ENCODE results near the gene PLBD2.

The PLBD2 gene

DNA sequence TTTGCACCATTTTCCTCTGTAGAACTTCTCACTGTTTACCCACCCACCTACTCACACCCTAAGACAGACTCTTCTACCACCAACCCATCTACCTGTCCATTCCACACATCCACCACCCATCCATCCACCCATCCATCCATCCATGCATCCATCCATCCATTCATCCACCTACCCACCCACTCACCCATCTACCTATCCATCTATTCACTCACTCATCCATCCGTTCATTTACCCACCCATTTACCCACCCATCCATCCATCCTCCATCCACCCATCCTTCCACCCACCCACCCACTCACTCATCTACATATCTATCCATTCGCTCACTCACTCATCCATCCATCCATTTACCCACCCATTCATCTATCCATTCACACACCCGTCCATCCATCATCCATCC, 15.1 kb downstream of the PLBD2 start:
- no peaks in the 10 kb centered on the region; the same call in 1 of the 2 replicates for H3K36me3 ChIP-seq (ENCODE audit: control insufficient read depth, insufficient read depth, low read length)
- no peaks in the 10 kb centered on the region for H3K27me3 ChIP-seq (ENCODE audit: control insufficient read depth, insufficient read depth, low read length)
- H3K4me3 ChIP-seq (ENCODE audit: low read depth, low read length), result no peak overlapping the region
- no peaks in the 10 kb centered on the region for H3K9me3 ChIP-seq (ENCODE audit: control insufficient read depth, insufficient read depth, low read depth, low read length)
- no peaks in the 10 kb centered on the region for H3K4me1 ChIP-seq (ENCODE audit: control insufficient read depth, insufficient read depth, low read length)
- no peak overlapping the region for H3K9ac ChIP-seq (ENCODE audit: low read length)
- no peak overlapping the region for H3K27ac ChIP-seq (ENCODE audit: low read depth, low read length)

GRCh38 chr12:113373969-113374368, 15.6 kb downstream of the PLBD2 start:
- no peaks in the 10 kb centered on the region for H3K9me3 ChIP-seq (ENCODE audit: control insufficient read depth, insufficient read depth, low read depth, low read length)
- no peaks in the 10 kb centered on the region for H3K4me1 ChIP-seq (ENCODE audit: control insufficient read depth, insufficient read depth, low read length)
- no peaks in the 10 kb centered on the region for H3K27me3 ChIP-seq (ENCODE audit: control insufficient read depth, insufficient read depth, low read length)
- no peak overlapping the region for H3K4me3 ChIP-seq (ENCODE audit: low read depth, low read length)
- H3K27ac ChIP-seq (ENCODE audit: low read depth, low read length), result no peak overlapping the region
- H3K9ac ChIP-seq (ENCODE audit: low read length), result no peak overlapping the region
- no peaks in the 10 kb centered on the region; the same call in 1 of the 2 replicates for H3K36me3 ChIP-seq (ENCODE audit: control insufficient read depth, insufficient read depth, low read length)

GRCh38 chr12:113374823-113375428, 16.5 kb downstream of the PLBD2 start:
- Histone ChIP-seq H3K9me3 (ENCODE audit: control insufficient read depth, insufficient read depth, low read depth, low read length) (no peaks in the 10 kb centered on the region), H3K4me1 (ENCODE audit: control insufficient read depth, insufficient read depth, low read length) (no peaks in the 10 kb centered on the region), H3K9ac (ENCODE audit: low read length) (no peak overlapping the region), H3K27me3 (ENCODE audit: control insufficient read depth, insufficient read depth, low read length) (no peaks in the 10 kb centered on the region), H3K27ac (ENCODE audit: low read depth, low read length) (no peak overlapping the region), H3K36me3 (ENCODE audit: control insufficient read depth, insufficient read depth, low read length) (no peaks in the 10 kb centered on the region; the same call in 1 of the 2 replicates), H3K4me3 (ENCODE audit: low read depth, low read length) (no peak overlapping the region)

DNA sequence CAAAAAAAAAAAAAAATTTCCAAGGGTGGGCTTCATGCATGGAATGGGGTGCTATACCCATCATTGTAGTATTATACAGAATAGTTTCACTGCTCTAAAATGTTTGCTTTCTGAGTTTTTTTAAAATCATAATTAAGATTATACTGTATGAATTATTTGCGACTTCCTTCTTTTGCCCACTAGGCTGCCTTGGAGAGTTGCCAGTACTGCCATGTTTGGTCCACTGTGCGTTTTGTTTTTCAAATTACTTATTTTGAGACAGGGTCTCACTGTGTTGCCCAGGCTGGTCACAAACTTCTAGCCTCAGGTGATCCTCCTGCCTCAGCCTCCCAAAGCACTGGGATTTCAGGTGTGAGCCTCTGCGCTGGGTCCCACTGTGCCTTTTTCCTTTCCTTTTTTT, 19.9 kb downstream of the PLBD2 start:
- H3K4me1 ChIP-seq (ENCODE audit: control insufficient read depth, insufficient read depth, low read length), result no peaks in the 10 kb centered on the region; the same call in 1 of the 2 replicates
- H3K9ac ChIP-seq (ENCODE audit: low read length), result no peak overlapping the region
- H3K9me3 ChIP-seq (ENCODE audit: control insufficient read depth, insufficient read depth, low read depth, low read length), result no peaks in the 10 kb centered on the region
- no peak overlapping the region for H3K4me3 ChIP-seq (ENCODE audit: low read depth, low read length)
- H3K36me3 ChIP-seq (ENCODE audit: control insufficient read depth, insufficient read depth, low read length), result peaks cover 4% of the 10 kb centered on the region
- H3K27me3 ChIP-seq (ENCODE audit: control insufficient read depth, insufficient read depth, low read length), result no peaks in the 10 kb centered on the region
- no peak overlapping the region for H3K27ac ChIP-seq (ENCODE audit: low read depth, low read length)

- Histone ChIP-seq H3K9me3 (ENCODE audit: control insufficient read depth, insufficient read depth, low read depth, low read length) (no peaks in the 10 kb centered on the region), H3K27me3 (ENCODE audit: control insufficient read depth, insufficient read depth, low read length) (no peaks in the 10 kb centered on the region), H3K4me3 (ENCODE audit: low read depth, low read length) (no peak overlapping the region), H3K9ac (ENCODE audit: low read length) (no peak overlapping the region), H3K27ac (ENCODE audit: low read depth, low read length) (no peak overlapping the region), H3K4me1 (ENCODE audit: control insufficient read depth, insufficient read depth, low read length) (no peaks in the 10 kb centered on the region; the same call in 1 of the 2 replicates), H3K36me3 (ENCODE audit: control insufficient read depth, insufficient read depth, low read length) (peaks cover 11% of the 10 kb centered on the region)
Measured at GRCh38 chr12:113381220-113381619, 22.8 kb downstream of the PLBD2 start.

DNA sequence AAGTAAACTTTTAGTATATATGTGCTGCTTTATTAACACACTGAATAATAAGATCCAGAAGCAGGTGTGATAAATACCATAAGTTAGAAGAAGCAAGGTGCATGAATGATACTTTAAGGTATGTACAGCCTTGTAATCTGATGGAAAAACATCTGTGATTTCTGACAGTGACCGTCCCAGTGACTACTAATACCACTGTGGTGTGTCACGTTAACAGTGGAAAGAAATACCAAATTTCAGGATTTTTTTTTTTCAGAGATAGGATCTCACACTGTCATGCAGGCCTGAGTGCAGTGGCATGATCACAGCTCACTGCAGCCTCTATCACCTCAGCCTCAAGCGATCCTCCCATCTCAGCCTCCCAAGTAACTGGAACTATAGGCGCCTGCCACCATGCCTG, 23.8 kb downstream of the PLBD2 start:
- H3K27me3 ChIP-seq (ENCODE audit: control insufficient read depth, insufficient read depth, low read length), result no peaks in the 10 kb centered on the region
- H3K9ac ChIP-seq (ENCODE audit: low read length), result no peak overlapping the region
- H3K27ac ChIP-seq (ENCODE audit: low read depth, low read length), result no peak overlapping the region
- no peak overlapping the region for H3K4me3 ChIP-seq (ENCODE audit: low read depth, low read length)
- H3K9me3 ChIP-seq (ENCODE audit: control insufficient read depth, insufficient read depth, low read depth, low read length), result no peaks in the 10 kb centered on the region
- no peaks in the 10 kb centered on the region; the same call in 1 of the 2 replicates for H3K4me1 ChIP-seq (ENCODE audit: control insufficient read depth, insufficient read depth, low read length)
- H3K36me3 ChIP-seq (ENCODE audit: control insufficient read depth, insufficient read depth, low read length), result peaks cover 19% of the 10 kb centered on the region

GRCh38 chr12:113384778-113385177, 26.4 kb downstream of the PLBD2 start:
- no peaks in the 10 kb centered on the region for H3K27me3 ChIP-seq (ENCODE audit: control insufficient read depth, insufficient read depth, low read length)
- no peaks in the 10 kb centered on the region for H3K9me3 ChIP-seq (ENCODE audit: control insufficient read depth, insufficient read depth, low read depth, low read length)
- H3K9ac ChIP-seq (ENCODE audit: low read length), result no peak overlapping the region
- H3K27ac ChIP-seq (ENCODE audit: low read depth, low read length), result no peak overlapping the region
- no peaks in the 10 kb centered on the region; the same call in 1 of the 2 replicates for H3K4me1 ChIP-seq (ENCODE audit: control insufficient read depth, insufficient read depth, low read length)
- peaks cover 30% of the 10 kb centered on the region for H3K36me3 ChIP-seq (ENCODE audit: control insufficient read depth, insufficient read depth, low read length)
- H3K4me3 ChIP-seq (ENCODE audit: low read depth, low read length), result no peak overlapping the region

- Histone ChIP-seq H3K36me3 (ENCODE audit: control insufficient read depth, insufficient read depth, low read length) (peaks cover 30% of the 10 kb centered on the region), H3K4me3 (ENCODE audit: low read depth, low read length) (no peak overlapping the region), H3K9ac (ENCODE audit: low read length) (no peak overlapping the region), H3K4me1 (ENCODE audit: control insufficient read depth, insufficient read depth, low read length) (no peaks in the 10 kb centered on the region; the same call in 1 of the 2 replicates), H3K27me3 (ENCODE audit: control insufficient read depth, insufficient read depth, low read length) (no peaks in the 10 kb centered on the region), H3K27ac (ENCODE audit: low read depth, low read length) (no peak overlapping the region), H3K9me3 (ENCODE audit: control insufficient read depth, insufficient read depth, low read depth, low read length) (no peaks in the 10 kb centered on the region)
Measured at GRCh38 chr12:113385282-113385882, 27.0 kb downstream of the PLBD2 start.

- no peaks in the 10 kb centered on the region for H3K9me3 ChIP-seq (ENCODE audit: control insufficient read depth, insufficient read depth, low read depth, low read length)
Measured at GRCh38 chr12:113386866-113387566, 28.6 kb downstream of the PLBD2 start.

DNA sequence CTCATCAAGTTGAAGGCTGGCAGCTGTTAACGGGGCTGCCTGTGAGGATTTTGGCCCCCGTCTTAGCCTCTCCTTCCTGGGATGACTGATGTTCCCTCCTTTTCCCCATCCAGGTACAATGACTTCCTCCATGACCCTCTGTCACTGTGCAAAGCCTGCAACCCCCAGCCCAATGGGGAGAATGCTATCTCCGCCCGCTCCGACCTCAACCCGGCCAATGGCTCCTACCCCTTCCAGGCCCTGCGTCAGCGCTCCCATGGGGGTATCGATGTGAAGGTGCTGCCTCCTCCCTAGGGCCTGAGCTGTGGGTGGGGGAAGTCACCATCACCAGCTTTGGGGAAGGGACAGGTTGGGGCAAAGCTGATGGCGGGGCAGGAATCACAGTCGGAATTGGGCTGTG, 29.2 kb downstream of the PLBD2 start:
- Histone ChIP-seq H3K36me3 (ENCODE audit: control insufficient read depth, insufficient read depth, low read length) (peaks cover 25% of the 10 kb centered on the region), H3K4me3 (ENCODE audit: low read depth, low read length) (no peak overlapping the region), H3K27me3 (ENCODE audit: control insufficient read depth, insufficient read depth, low read length) (no peaks in the 10 kb centered on the region), H3K9ac (ENCODE audit: low read length) (no peak overlapping the region), H3K27ac (ENCODE audit: low read depth, low read length) (no peak overlapping the region), H3K9me3 (ENCODE audit: control insufficient read depth, insufficient read depth, low read depth, low read length) (no peaks in the 10 kb centered on the region), H3K4me1 (ENCODE audit: control insufficient read depth, insufficient read depth, low read length) (no peaks in the 10 kb centered on the region)

More at GRCh38 chr12:113386866-113387566, 28.6 kb downstream of the PLBD2 start:
- Histone ChIP-seq H3K4me1 (ENCODE audit: control insufficient read depth, insufficient read depth, low read length) (no peaks in the 10 kb centered on the region), H3K27me3 (ENCODE audit: control insufficient read depth, insufficient read depth, low read length) (no peaks in the 10 kb centered on the region), H3K9ac (ENCODE audit: low read length) (no peak overlapping the region), H3K4me3 (ENCODE audit: low read depth, low read length) (no peak overlapping the region), H3K27ac (ENCODE audit: low read depth, low read length) (no peak overlapping the region), H3K36me3 (ENCODE audit: control insufficient read depth, insufficient read depth, low read length) (peaks cover 25% of the 10 kb centered on the region)

DNA sequence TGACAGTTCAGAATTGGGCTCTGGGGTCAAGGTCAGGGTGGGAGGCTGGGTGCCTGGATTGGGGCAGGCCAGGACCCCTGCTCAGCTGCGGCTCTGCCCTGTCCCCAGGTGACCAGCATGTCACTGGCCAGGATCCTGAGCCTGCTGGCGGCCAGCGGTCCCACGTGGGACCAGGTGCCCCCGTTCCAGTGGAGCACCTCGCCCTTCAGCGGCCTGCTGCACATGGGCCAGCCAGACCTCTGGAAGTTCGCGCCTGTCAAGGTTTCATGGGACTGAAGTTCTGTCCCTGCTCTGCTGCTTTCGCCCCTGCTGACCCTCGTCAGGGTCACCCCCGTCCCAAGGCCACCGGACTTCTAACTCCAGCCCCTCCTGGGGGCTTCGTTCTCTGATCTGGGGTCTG, 30.0 kb downstream of the PLBD2 start:
- Histone ChIP-seq H3K9ac (ENCODE audit: low read length) (no peak overlapping the region), H3K9me3 (ENCODE audit: control insufficient read depth, insufficient read depth, low read depth, low read length) (no peaks in the 10 kb centered on the region), H3K4me1 (ENCODE audit: control insufficient read depth, insufficient read depth, low read length) (no peaks in the 10 kb centered on the region), H3K27me3 (ENCODE audit: control insufficient read depth, insufficient read depth, low read length) (no peaks in the 10 kb centered on the region), H3K36me3 (ENCODE audit: control insufficient read depth, insufficient read depth, low read length) (peaks cover 25% of the 10 kb centered on the region), H3K4me3 (ENCODE audit: low read depth, low read length) (no peak overlapping the region), H3K27ac (ENCODE audit: low read depth, low read length) (no peak overlapping the region)
